Peyer's patch (tissue), 4 donors: ENCODE data around the gene CCND1.

Source experiments
- CTCF ChIP-seq, 6 experiments: fragments of 450-650 bp in 4 of 6; fragments of 200-600 bp in 2 of 6; sonication (generic) in 1 of 6; IDR thresholded peaks; one replicate each; pipeline ENCODE4 v1.5.1; 2017 to 2019; ENCODE audit warnings: antibody characterized with exemption in 6 of 6, mild to moderate bottlenecking in 3 of 6, moderate library complexity in 1 of 6
- POLR2A ChIP-seq, 2 donors: fragments of 450-650 bp; IDR thresholded peaks; one replicate each; pipeline ENCODE4 v1.5.1; 2017; ENCODE audit warnings: antibody characterized with exemption in 2 of 2, mild to moderate bottlenecking in 2 of 2, moderate library complexity in 2 of 2

GRCh38 chr11:69674267-69674885, 33.4 kb downstream of the CCND1 start:
- TF ChIP-seq POLR2A (IDR thresholded peaks at IDR 0.05) (no peak), CTCF (IDR thresholded peaks at IDR 0.05) (no peak)
